ENCODE results near the gene VAV1. TPM values are rescaled to one million over a fixed set of nuclear protein-coding genes. Genes with fewer than 3 reads are reported as not detected.
A peak's percentile ranks its signal among the peaks of the same experiment; 100 is the strongest.
"Not testable (repeated sequence)": the region's sequence is repeated elsewhere in the genome, so short reads cannot be mapped to it uniquely, and the experiment has no call there.

The VAV1 gene
- polyA plus RNA-seq, 3 donors = 1.3 to 1.7 (median 1.5) TPM

- peak; percentile 98 to 100 (median 100) for DNase-seq (ENCODE audit: low read depth in 3 of 3, low spot score in 2 of 3)
These were observed 35.1 kb upstream of the VAV1 start, which contains the start of gene GPR108 for GRCh38 chr19:6737284-6737872. TSS of gene GPR108 (minus strand) at chr19:6737580. CDS start at chr19:6737576, 4 bp downstream.

- DNase-seq (ENCODE audit: low read depth in 3 of 3, low spot score in 2 of 3) = peak in 1 of 3 donors; percentile 58
These were observed 34.4 kb upstream of the VAV1 start for GRCh38 chr19:6737873-6738786.

- DNase-seq (ENCODE audit: low read depth in 3 of 3, low spot score in 2 of 3) = no peak
These were observed 33.6 kb upstream of the VAV1 start for GRCh38 chr19:6738787-6739389.

DNA sequence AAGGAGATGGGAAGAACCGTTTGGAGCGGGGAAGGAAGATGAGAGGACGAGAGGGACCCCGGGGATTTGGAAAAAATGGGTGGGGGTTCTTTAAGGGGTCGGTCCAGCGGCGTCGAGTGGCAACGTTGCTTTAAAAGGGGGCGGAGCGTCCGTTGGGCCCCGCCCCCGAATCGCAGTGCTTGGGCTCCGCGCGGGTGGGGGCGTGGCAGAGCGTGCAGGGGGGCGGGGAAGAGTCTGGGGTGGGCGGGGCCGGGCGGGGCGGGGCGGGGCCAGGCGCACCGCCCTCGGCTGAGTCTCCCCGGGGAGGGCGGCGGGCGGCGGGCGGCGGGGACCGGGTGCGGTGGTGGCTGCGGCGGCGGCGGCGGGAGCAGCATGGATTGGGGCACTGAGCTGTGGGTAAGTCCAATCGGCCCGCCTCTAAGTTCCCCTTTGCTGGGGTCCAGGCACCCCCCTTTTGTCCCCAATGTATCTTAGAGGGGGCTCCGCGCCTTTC is 33.1 kb upstream of the VAV1 start, which contains the start of gene TRIP10:
TSS of gene TRIP10 (plus strand) at position 291 of the 493 bp plus-strand sequence. CDS start at position 373, 82 bp downstream.
- DNase-seq (ENCODE audit: low read depth in 3 of 3, low spot score in 2 of 3) = peak in 1 of 3 donors; percentile 75

DNA sequence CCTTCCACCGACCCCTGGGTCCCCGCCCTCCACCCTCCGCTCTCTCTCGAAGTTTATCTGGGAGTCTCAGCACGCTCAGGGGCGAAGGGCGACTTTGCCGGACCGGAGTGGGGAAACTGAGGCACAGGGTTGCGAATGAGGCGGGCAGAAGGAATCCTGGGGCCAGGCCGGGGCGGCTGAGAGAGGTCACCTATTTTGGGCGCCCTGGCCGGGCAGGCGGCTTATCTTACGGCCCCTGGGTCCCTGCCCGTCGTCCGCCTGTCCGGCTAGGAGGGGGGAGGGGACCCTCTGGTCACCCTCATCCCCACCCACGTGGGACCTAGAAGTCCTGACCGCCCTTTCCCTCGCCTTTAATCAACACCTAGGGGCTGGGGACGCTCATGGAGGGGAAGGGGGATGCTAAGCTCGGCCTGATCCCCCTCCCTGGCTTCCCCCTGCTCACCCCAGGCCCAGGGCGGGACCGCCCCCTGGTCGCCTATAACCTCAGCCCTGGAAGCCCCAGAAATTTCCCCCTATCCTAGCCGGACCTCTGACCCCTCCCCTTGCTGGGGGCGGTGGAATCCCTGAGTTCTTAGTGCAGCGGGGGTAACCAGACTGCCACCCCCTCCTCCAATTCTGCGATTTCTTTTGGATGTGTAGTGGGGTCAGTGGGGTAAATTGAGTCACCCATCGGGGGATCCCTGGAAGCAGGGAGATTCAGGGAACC is 32.5 kb upstream of the VAV1 start:
- DNase-seq (ENCODE audit: low read depth in 3 of 3, low spot score in 2 of 3) = no peak

DNA sequence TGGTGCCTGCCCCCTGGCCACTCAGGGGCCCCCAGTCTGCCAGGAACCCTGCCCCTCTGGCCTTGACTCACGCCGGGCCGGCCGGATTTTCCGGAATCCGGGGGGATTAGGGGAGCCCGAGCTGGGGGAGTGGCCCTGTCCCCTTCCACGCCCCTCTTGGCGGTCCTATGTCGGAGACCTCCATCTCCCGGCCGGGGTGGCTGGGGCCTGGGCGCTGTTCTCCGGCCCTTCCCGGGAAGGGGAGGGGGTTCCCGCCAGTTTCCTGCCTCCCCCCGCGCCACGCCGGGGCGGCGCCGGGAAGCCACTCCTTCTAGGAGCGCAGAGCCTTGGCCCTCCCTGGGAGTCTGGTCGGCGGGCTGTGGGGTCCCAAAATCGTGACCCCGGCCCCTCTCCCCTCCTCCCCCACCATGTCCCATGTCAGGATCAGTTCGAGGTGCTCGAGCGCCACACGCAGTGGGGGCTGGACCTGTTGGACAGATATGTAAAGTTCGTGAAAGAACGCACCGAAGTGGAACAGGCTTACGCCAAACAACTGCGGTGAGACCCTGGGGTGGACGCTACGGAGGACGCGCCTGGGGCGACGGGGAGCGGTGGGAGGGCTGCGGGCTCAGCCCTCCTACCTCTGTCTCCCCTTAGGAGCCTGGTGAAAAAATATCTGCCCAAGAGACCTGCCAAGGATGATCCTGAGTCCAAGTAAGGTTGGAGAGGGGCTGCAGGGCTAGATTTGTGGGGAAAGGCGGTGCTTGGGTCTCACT is 31.7 kb upstream of the VAV1 start:
- no peak for DNase-seq (ENCODE audit: low read depth in 3 of 3, low spot score in 2 of 3)

- DNase-seq (ENCODE audit: low read depth in 3 of 3, low spot score in 2 of 3) = no peak
These were observed 29.4 kb upstream of the VAV1 start for GRCh38 chr19:6743066-6743465.

DNA sequence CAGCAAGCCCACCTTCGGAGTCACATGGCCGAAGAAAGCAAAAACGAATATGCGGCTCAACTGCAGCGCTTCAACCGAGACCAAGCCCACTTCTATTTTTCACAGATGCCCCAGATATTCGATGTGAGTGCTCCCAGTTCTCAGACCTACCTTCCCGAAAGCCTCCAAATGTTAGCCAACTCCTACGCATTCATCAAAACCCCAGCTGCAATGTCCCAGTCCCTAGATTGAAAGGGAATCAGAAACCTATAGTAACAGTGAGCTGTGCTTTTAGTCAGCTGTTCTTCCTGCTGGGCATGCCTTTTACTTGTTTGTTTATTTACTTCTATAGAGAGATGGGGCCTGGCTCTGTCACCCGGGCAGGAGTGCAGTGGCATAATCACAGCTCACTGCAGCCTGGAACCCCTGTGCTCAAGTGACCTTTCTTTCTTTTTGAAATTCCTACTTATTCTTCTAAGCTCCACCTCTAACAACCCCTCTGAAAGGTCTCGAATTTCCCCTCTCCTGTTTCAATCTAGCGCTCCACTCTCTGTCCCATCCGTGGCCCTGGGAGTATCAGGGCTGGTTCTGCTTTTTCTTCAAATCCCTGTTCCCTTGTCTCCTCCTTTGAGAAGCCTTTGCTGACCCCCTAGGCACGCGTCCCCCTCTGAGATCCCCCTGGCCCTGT is 28.7 kb upstream of the VAV1 start:
- no peak for DNase-seq (ENCODE audit: low read depth in 3 of 3, low spot score in 2 of 3)

DNA sequence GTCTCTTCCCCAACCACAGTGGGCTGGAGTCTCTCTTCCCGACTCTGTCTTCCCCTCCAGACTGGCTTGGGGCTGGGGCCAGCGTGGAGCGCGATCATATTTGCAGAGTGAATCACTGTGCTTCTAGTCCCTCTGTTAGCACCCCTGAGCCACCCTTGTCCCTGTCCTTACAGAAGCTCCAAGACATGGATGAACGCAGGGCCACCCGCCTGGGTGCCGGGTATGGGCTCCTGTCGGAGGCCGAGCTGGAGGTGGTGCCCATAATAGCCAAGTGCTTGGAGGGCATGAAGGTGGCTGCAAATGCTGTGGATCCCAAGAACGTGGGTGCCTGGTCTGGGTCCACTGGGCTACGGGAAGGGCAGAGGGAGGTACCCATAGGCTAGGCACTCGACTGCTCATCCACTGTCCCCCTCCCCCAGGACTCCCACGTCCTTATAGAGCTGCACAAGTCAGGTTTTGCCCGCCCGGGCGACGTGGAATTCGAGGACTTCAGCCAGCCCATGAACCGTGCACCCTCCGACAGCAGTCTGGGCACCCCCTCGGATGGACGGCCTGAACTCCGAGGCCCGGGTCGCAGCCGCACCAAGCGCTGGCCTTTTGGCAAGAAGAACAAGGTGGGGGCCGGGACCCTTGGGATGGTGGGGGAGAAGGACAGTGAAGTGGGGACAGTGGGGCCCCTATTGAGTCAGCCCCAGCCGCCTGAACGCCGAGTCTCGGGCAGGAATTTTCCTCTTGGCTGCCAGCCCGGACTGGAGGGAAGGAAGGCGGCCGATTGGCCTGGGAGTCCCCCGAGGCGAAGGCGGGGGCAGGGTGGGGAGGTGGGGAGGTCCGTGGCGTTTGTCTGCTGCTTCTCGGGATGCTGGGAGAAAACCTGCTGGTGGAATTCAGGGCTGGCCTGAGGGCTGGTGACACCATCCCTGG is 27.9 kb upstream of the VAV1 start:
- DNase-seq (ENCODE audit: low read depth in 3 of 3, low spot score in 2 of 3) = no peak

GRCh38 chr19:6745965-6746364 is 26.5 kb upstream of the VAV1 start:
- DNase-seq (ENCODE audit: low read depth in 3 of 3, low spot score in 2 of 3) = no peak

GRCh38 chr19:6748543-6748942 is 24.0 kb upstream of the VAV1 start:
- not testable (repeated sequence) for DNase-seq (ENCODE audit: low read depth in 3 of 3, low spot score in 2 of 3)

GRCh38 chr19:6750062-6750461 is 22.4 kb upstream of the VAV1 start:
- DNase-seq (ENCODE audit: low read depth in 3 of 3, low spot score in 2 of 3) = no peak

DNA sequence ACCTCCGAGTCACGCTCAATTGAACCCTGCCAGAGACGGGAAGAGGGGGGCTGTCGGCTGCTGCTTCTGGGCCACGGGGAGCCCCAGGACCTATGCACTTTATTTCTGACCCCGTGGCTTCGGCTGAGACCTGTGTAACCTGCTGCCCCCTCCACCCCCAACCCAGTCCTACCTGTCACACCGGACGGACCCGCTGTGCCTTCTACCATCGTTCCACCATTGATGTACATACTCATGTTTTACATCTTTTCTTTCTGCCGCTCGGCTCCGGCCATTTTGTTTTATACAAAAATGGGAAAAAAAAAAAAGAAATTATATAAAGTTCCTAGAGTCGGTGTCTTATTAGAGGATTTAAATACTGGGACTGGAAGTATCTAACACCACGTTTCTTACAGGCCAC is 21.3 kb upstream of the VAV1 start:
- DNase-seq (ENCODE audit: low read depth in 3 of 3, low spot score in 2 of 3) = no peak

- DNase-seq (ENCODE audit: low read depth in 3 of 3, low spot score in 2 of 3) = no peak
These were observed 20.0 kb upstream of the VAV1 start for GRCh38 chr19:6752256-6753177.

- DNase-seq (ENCODE audit: low read depth in 3 of 3, low spot score in 2 of 3) = no peak
These were observed 19.1 kb upstream of the VAV1 start for GRCh38 chr19:6753178-6754031.

GRCh38 chr19:6754136-6754535 is 18.4 kb upstream of the VAV1 start:
- no peak for DNase-seq (ENCODE audit: low read depth in 3 of 3, low spot score in 2 of 3)

All from right renal cortex interstitium (tissue), 3 donors.